Measurements from ENCODE around the gene VSNL1. TPM values are rescaled to one million over a fixed set of nuclear protein-coding genes. Genes with fewer than 3 reads are reported as not detected.

Gene VSNL1
- total and polyA plus RNA-seq, 9 donors = 0.41 to 9.4 (median 2.7) TPM; not detected in 1

GRCh38 chr2:17630089-17630488, 89.6 kb downstream of the VSNL1 start:
- WGBS, 3 donors = 96 to 97% (median 96%) methylated on average over 4 of the region's 4 CpGs

GRCh38 chr2:17634997-17635396, 94.5 kb downstream of the VSNL1 start:
- WGBS, 3 donors = 56 to 68% (median 66%) methylated on average over 4 of the region's 4 CpGs
- no peaks in the 10 kb centered on the region for H3K27me3 ChIP-seq
- H3K9me3 ChIP-seq = no peaks in the 10 kb centered on the region
- H3K4me1 ChIP-seq (ENCODE audit: insufficient read depth) = peaks cover 2% of the 10 kb centered on the region
- intact Hi-C loops (cut with DNase I) = no loop called here
- TF ChIP-seq CTCF (IDR thresholded peaks at IDR 0.05) (no peak), POLR2A (IDR thresholded peaks at IDR 0.05) (no peak), EP300 (IDR thresholded peaks at IDR 0.05) (no peak)
- H3K27ac ChIP-seq = no peak overlapping the region
- H3K4me3 ChIP-seq = no peak overlapping the region
- no peak for DNase-seq
- H3K36me3 ChIP-seq = no peaks in the 10 kb centered on the region

More at GRCh38 chr2:17630089-17630488, 89.6 kb downstream of the VSNL1 start:
- Histone ChIP-seq H3K27ac (no peak overlapping the region), H3K27me3 (no peaks in the 10 kb centered on the region), H3K4me3 (no peak overlapping the region), H3K4me1 (ENCODE audit: insufficient read depth) (no peaks in the 10 kb centered on the region), H3K36me3 (no peaks in the 10 kb centered on the region), H3K9me3 (no peaks in the 10 kb centered on the region)
- intact Hi-C loops (cut with DNase I) = no loop called here
- DNase-seq = no peak
- no peak for TF ChIP-seq EP300 (IDR thresholded peaks at IDR 0.05)
- TF ChIP-seq POLR2A (IDR thresholded peaks at IDR 0.05) = no peak
- no peak for TF ChIP-seq CTCF (IDR thresholded peaks at IDR 0.05)

GRCh38 chr2:17636257-17636656, 95.8 kb downstream of the VSNL1 start:
- no peak overlapping the region for H3K27ac ChIP-seq
- H3K27me3 ChIP-seq = no peaks in the 10 kb centered on the region
- DNase-seq = no peak
- TF ChIP-seq POLR2A (IDR thresholded peaks at IDR 0.05) (no peak), CTCF (IDR thresholded peaks at IDR 0.05) (no peak), EP300 (IDR thresholded peaks at IDR 0.05) (no peak)
- H3K4me3 ChIP-seq = no peak overlapping the region
- intact Hi-C loops (cut with DNase I) = no loop called here
- H3K36me3 ChIP-seq = no peaks in the 10 kb centered on the region
- H3K4me1 ChIP-seq (ENCODE audit: insufficient read depth) = peaks cover 2% of the 10 kb centered on the region
- H3K9me3 ChIP-seq = no peaks in the 10 kb centered on the region
- WGBS, 3 donors = 94 to 100% (median 96%) methylated on average over 3 of the region's 3 CpGs

- H3K36me3 ChIP-seq = no peaks in the 10 kb centered on the region
- no peak for TF ChIP-seq CTCF (IDR thresholded peaks at IDR 0.05)
- TF ChIP-seq EP300 (IDR thresholded peaks at IDR 0.05) = no peak
- no peak for TF ChIP-seq POLR2A (IDR thresholded peaks at IDR 0.05)
- H3K4me3 ChIP-seq = no peak overlapping the region
- no peaks in the 10 kb centered on the region for H3K9me3 ChIP-seq
- peaks cover 2% of the 10 kb centered on the region for H3K4me1 ChIP-seq (ENCODE audit: insufficient read depth)
- 32 to 40% (median 38%) methylated on average over 8 of the region's 8 CpGs for WGBS, 3 donors
- peak in 2 of 5 donors; percentile 32 to 54 for DNase-seq
- no peaks in the 10 kb centered on the region for H3K27me3 ChIP-seq
- H3K27ac ChIP-seq = no peak overlapping the region
- intact Hi-C loops (cut with DNase I) = no loop called here
Measured at GRCh38 chr2:17637131-17637906, 96.8 kb downstream of the VSNL1 start.
